Measurements from ENCODE around the gene MATN4. TPM values are rescaled to one million over a fixed set of nuclear protein-coding genes. Genes with fewer than 3 reads are reported as not detected.

The MATN4 gene
- total RNA-seq, 6 experiments from 2014 or later, result not detected

GRCh38 chr20:45294659-45295058 is 13.4 kb downstream of the MATN4 start:
- no peak overlapping the region for H3K27ac Mint-ChIP-seq
- no peak for DNase-seq
- H3K4me1 Mint-ChIP-seq (ENCODE audit: low read depth), result 0 out of 2 replicates have a peak, but pooled peaks cover 4% of the 10 kb centered on the region
- no peaks in the 10 kb centered on the region; the same call in 1 of the 2 replicates for H3K9me3 Mint-ChIP-seq
- H3K36me3 Mint-ChIP-seq (ENCODE audit: low read depth), result no peaks in the 10 kb centered on the region
- H3K27me3 Mint-ChIP-seq (ENCODE audit: insufficient read depth), result peaks cover 16% of the 10 kb centered on the region
- TF ChIP-seq CTCF (IDR thresholded peaks at IDR 0.05), result no peak
- no peak overlapping the region for H3K4me3 Mint-ChIP-seq

- peak; percentile 52 for TF ChIP-seq CTCF (IDR thresholded peaks at IDR 0.05)
- Mint-ChIP-seq H3K4me3 (peak overlapping the region; percentile 77), H3K4me1 (ENCODE audit: low read depth) (0 out of 2 replicates have a peak, but pooled peaks cover 4% of the 10 kb centered on the region), H3K9me3 (no peaks in the 10 kb centered on the region; the same call in 1 of the 2 replicates), H3K27me3 (ENCODE audit: insufficient read depth) (peaks cover 15% of the 10 kb centered on the region), H3K36me3 (ENCODE audit: low read depth) (no peaks in the 10 kb centered on the region), H3K27ac (no peak overlapping the region)
- no peak for DNase-seq
Measured at GRCh38 chr20:45294003-45294368, 14.1 kb downstream of the MATN4 start.

GRCh38 chr20:45293041-45294002 is 14.8 kb downstream of the MATN4 start:
- H3K4me1 Mint-ChIP-seq (ENCODE audit: low read depth), result 0 out of 2 replicates have a peak, but pooled peaks cover 4% of the 10 kb centered on the region
- peak; percentile 92 for TF ChIP-seq CTCF (IDR thresholded peaks at IDR 0.05)
- H3K4me3 Mint-ChIP-seq, result peak overlapping the region; percentile 77
- no peaks in the 10 kb centered on the region; the same call in 1 of the 2 replicates for H3K9me3 Mint-ChIP-seq
- peaks cover 16% of the 10 kb centered on the region for H3K27me3 Mint-ChIP-seq (ENCODE audit: insufficient read depth)
- DNase-seq, result peak; percentile 41
- no peak overlapping the region for H3K27ac Mint-ChIP-seq
- H3K36me3 Mint-ChIP-seq (ENCODE audit: low read depth), result no peaks in the 10 kb centered on the region

GRCh38 chr20:45292343-45292742 is 15.8 kb downstream of the MATN4 start:
- H3K4me3 Mint-ChIP-seq, result no peak overlapping the region
- no peak for TF ChIP-seq CTCF (IDR thresholded peaks at IDR 0.05)

GRCh38 chr20:45291526-45291925 is 16.6 kb downstream of the MATN4 start:
- no peak for DNase-seq
- no peaks in the 10 kb centered on the region; the same call in 1 of the 2 replicates for H3K9me3 Mint-ChIP-seq
- 0 out of 2 replicates have a peak, but pooled peaks cover 4% of the 10 kb centered on the region for H3K4me1 Mint-ChIP-seq (ENCODE audit: low read depth)
- H3K27ac Mint-ChIP-seq, result no peak overlapping the region
- no peak for TF ChIP-seq CTCF (IDR thresholded peaks at IDR 0.05)
- H3K4me3 Mint-ChIP-seq, result no peak overlapping the region
- no peaks in the 10 kb centered on the region for H3K36me3 Mint-ChIP-seq (ENCODE audit: low read depth)
- peaks cover 23% of the 10 kb centered on the region for H3K27me3 Mint-ChIP-seq (ENCODE audit: insufficient read depth)

More at GRCh38 chr20:45292343-45292742, 15.8 kb downstream of the MATN4 start:
- Mint-ChIP-seq H3K36me3 (ENCODE audit: low read depth) (no peaks in the 10 kb centered on the region), H3K27ac (no peak overlapping the region), H3K4me1 (ENCODE audit: low read depth) (0 out of 2 replicates have a peak, but pooled peaks cover 4% of the 10 kb centered on the region), H3K27me3 (ENCODE audit: insufficient read depth) (peaks cover 18% of the 10 kb centered on the region), H3K9me3 (no peaks in the 10 kb centered on the region; the same call in 1 of the 2 replicates)
- no peak for DNase-seq

Data from HFFc6 (cell line).